Measurements from ENCODE around the gene TBC1D9.

DNA sequence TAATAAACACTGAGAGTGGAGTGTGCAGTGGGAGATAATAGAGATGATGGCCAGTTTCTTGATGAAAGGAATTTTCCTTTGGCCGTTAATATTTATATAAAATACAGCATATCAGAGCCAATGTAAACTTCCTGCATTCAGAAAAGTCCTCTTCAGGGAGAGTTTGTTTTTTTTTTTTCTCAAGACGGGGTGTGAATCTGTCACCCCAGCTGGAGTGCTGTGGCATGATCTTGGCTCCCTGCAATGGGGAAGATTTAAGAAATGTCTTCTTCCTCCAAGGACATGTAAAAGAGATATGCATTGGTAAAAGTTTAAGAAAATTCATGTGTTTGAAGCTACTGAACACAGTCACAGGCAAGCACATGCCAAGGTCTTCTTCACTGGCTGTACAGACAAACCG lies 25.4 kb upstream of the TBC1D9 start:
- no peak for TF ChIP-seq GABPA (IDR thresholded peaks at IDR 0.05; ENCODE audit: low read depth, low read length)
- TF ChIP-seq GABPA (CRISPR knock-in tag; IDR thresholded peaks at IDR 0.05; ENCODE audit: low read depth): no peak
- no peak for TF ChIP-seq PBX3 (CRISPR knock-in tag; IDR thresholded peaks at IDR 0.05; ENCODE audit: borderline replicate concordance)
- TF ChIP-seq CTCF (CRISPR knock-in tag; IDR thresholded peaks at IDR 0.05): no peak
- TF ChIP-seq, protein P1, sequence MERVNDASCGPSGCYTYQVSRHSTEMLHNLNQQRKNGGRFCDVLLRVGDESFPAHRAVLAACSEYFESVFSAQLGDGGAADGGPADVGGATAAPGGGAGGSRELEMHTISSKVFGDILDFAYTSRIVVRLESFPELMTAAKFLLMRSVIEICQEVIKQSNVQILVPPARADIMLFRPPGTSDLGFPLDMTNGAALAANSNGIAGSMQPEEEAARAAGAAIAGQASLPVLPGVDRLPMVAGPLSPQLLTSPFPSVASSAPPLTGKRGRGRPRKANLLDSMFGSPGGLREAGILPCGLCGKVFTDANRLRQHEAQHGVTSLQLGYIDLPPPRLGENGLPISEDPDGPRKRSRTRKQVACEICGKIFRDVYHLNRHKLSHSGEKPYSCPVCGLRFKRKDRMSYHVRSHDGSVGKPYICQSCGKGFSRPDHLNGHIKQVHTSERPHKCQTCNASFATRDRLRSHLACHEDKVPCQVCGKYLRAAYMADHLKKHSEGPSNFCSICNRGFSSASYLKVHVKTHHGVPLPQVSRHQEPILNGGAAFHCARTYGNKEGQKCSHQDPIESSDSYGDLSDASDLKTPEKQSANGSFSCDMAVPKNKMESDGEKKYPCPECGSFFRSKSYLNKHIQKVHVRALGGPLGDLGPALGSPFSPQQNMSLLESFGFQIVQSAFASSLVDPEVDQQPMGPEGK (CRISPR knock-in tag; IDR thresholded peaks at IDR 0.05): no peak
- TF ChIP-seq SMC3 (IDR thresholded peaks at IDR 0.05; ENCODE audit: low read length): no peak
- no peak for TF ChIP-seq ZFX (CRISPR knock-in tag; IDR thresholded peaks at IDR 0.05; ENCODE audit: low read depth)
- no peak for TF ChIP-seq JUND (CRISPR knock-in tag; IDR thresholded peaks at IDR 0.05)
- no peak for TF ChIP-seq MXD1 (CRISPR knock-in tag; IDR thresholded peaks at IDR 0.05)
- no peak for TF ChIP-seq U2AF2 (IDR thresholded peaks at IDR 0.05; ENCODE audit: low read depth, low read length)

All from HepG2 (cell line).